BJ (cell line): ENCODE measurements around the gene DUS1L. TPM values are rescaled to one million over a fixed set of nuclear protein-coding genes. Genes with fewer than 3 reads are reported as not detected.

Experiments
- CTCF ChIA-PET: fragments of 350-600 bp; formaldehyde crosslinking; extraction: SDS; loops from one replicate; lab custom pipeline; 2021; ENCODE audit warnings: antibody characterized with exemption, inconsistent platforms; lab: Yijun Ruan, JAX
- POLR2A ChIA-PET: fragments of 300-600 bp; sonication (Branson Sonifier 250); formaldehyde crosslinking; extraction: SDS; loops from one replicate; lab custom pipeline; 2021; ENCODE audit warnings: antibody characterized with exemption; lab: Charles Lee
- DNase-seq: peaks from one replicate; pipeline ENCODE4 v3.0.0-alpha.2; 2011; ENCODE audit warnings: low read depth
- H3K27me3 ChIP-seq: 2 replicates; pipeline ENCODE4 v1.6.0; 2011; ENCODE audit warnings: low read length; ENCODE audit not compliant: control insufficient read depth, insufficient read depth
- H3K36me3 ChIP-seq: 2 replicates; pipeline ENCODE4 v1.5.1; 2011; ENCODE audit warnings: low read length; ENCODE audit not compliant: control insufficient read depth, insufficient read depth
- H3K4me3 ChIP-seq: 2 replicates; pipeline ENCODE4 v1.5.1; 2011; ENCODE audit warnings: low read depth, mild to moderate bottlenecking, control low read depth, low read length
- CTCF ChIP-seq: IDR thresholded peaks from 2 replicates; pipeline ENCODE4 v1.5.1; 2011; ENCODE audit warnings: low read depth, mild to moderate bottlenecking, control low read depth, inconsistent platforms, low read length, moderate library complexity; ENCODE audit not compliant: insufficient read depth
- polyA plus RNA-seq: library from polyadenylated mRNA; depleted of rRNA; stranded (reverse); fragments of >200 nt; gene quantifications from 2 replicates; pipeline ENCODE4 v1.2.3, GENCODE V29; 2011

Gene DUS1L
- polyA plus RNA-seq, 1 experiment: 47.6 TPM

- Histone ChIP-seq H3K27me3 (no peaks in the 10 kb centered on the region), H3K36me3 (peaks cover 15% of the 10 kb centered on the region), H3K4me3 (no peak overlapping the region)
- POLR2A ChIA-PET: no interaction called here
- no peak for TF ChIP-seq CTCF
- DNase-seq: no peak
- CTCF ChIA-PET: interaction anchor here (1.0 to 11.6 kb wide), 2 partner anchors 15 to 55 kb away, joined by 3 to 218 read pairs; partner anchors contain the start of gene NOTUM
These were observed 50.2 kb downstream of the DUS1L start for GRCh38 chr17:82015311-82015971.

- CTCF ChIA-PET: interaction anchor here (11.6 kb wide), 1 partner anchor 55 kb away, joined by 218 read pairs; the partner anchor contains the start of gene NOTUM
- peaks cover 15% of the 10 kb centered on the region for H3K36me3 ChIP-seq
- POLR2A ChIA-PET: no interaction called here
- no peak overlapping the region for H3K4me3 ChIP-seq
- no peaks in the 10 kb centered on the region for H3K27me3 ChIP-seq
- DNase-seq: no peak
- TF ChIP-seq CTCF: no peak
These were observed 50.7 kb downstream of the DUS1L start for GRCh38 chr17:82014971-82015310.

GRCh38 chr17:82014432-82014831 lies 51.2 kb downstream of the DUS1L start:
- DNase-seq: no peak
- no peak for TF ChIP-seq CTCF
- Histone ChIP-seq H3K27me3 (no peaks in the 10 kb centered on the region), H3K36me3 (peaks cover 15% of the 10 kb centered on the region), H3K4me3 (no peak overlapping the region)
- ChIA-PET POLR2A (no interaction called here), CTCF (interaction anchor here (1.5 to 11.6 kb wide), 2 partner anchors 10 to 54 kb away, joined by 4 to 218 read pairs; partner anchors contain the start of gene NOTUM)

GRCh38 chr17:82013772-82014321 lies 51.8 kb downstream of the DUS1L start:
- CTCF ChIA-PET: interaction anchor here (1.1 to 11.6 kb wide), 5 partner anchors 8 to 56 kb away, joined by 3 to 218 read pairs (median 13); partner anchors contain the start of genes CENPX, LRRC45 and NOTUM
- Histone ChIP-seq H3K4me3 (no peak overlapping the region), H3K27me3 (no peaks in the 10 kb centered on the region), H3K36me3 (peaks cover 10% of the 10 kb centered on the region)
- POLR2A ChIA-PET: no interaction called here
- no peak for TF ChIP-seq CTCF
- no peak for DNase-seq

GRCh38 chr17:82013341-82013740 lies 52.3 kb downstream of the DUS1L start:
- ChIA-PET CTCF (interaction anchor here (0.9 to 2.4 kb wide), 5 partner anchors 9 to 147 kb away, joined by 3 to 16 read pairs (median 4); partner anchors contain the start of genes CENPX, LRRC45 and NOTUM), POLR2A (interaction anchor here (0.5 kb wide), 1 partner anchor 71 kb away, joined by 3 read pairs; no protein-coding TSS in a partner anchor)
- TF ChIP-seq CTCF: no peak
- H3K27me3 ChIP-seq: no peaks in the 10 kb centered on the region
- no peak overlapping the region for H3K4me3 ChIP-seq
- H3K36me3 ChIP-seq: peaks cover 10% of the 10 kb centered on the region
- no peak for DNase-seq
